Naive thymus-derived CD4-positive, alpha-beta T cell (primary cell): ENCODE measurements around the gene SYNE2. TPM values are rescaled to one million over a fixed set of nuclear protein-coding genes. Genes with fewer than 3 reads are reported as not detected.

ENCODE experiments used
- ATAC-seq: fragments of 150-1000 bp; cut with Tn5 transposase; 2 replicates; pipeline ENCODE4 v1.10.0; 2021; ENCODE audit warnings: mild to moderate bottlenecking, moderate library complexity
- CTCF ChIA-PET: fragments of 350-600 bp; sonication (Branson Sonifier 250); formaldehyde crosslinking; loops from one replicate; lab custom pipeline; 2021; ENCODE audit warnings: antibody characterized with exemption; lab: Charles Lee
- POLR2A ChIA-PET: fragments of 350-600 bp; sonication (Branson Sonifier 250); formaldehyde crosslinking; loops from one replicate; lab custom pipeline; 2021; ENCODE audit warnings: antibody characterized with exemption, inconsistent platforms; lab: Charles Lee
- DNase-seq, 9 donors: peaks; one replicate each; pipeline versions ENCODE4 v3.0.0 to v3.0.0-alpha.2; 2020 to 2022; ENCODE audit warnings: mixed read lengths in 1 of 9
- H3K27ac ChIP-seq: one replicate; pipeline ENCODE4 v1.7.0; 2013; ENCODE audit warnings: mild to moderate bottlenecking, low read depth, low read length, moderate library complexity
- H3K27me3 ChIP-seq, 2 donors: one replicate each; pipeline ENCODE4 v1.7.0; 2013; ENCODE audit warnings: low read length in 2 of 2, mild to moderate bottlenecking in 2 of 2, moderate library complexity in 2 of 2; ENCODE audit not compliant: control insufficient read depth in 2 of 2, insufficient read depth in 2 of 2
- H3K36me3 ChIP-seq, 3 experiments: 1 replicate in 2 of 3; 2 replicates in 1 of 3; pipeline ENCODE4 v1.7.0; 2013; ENCODE audit warnings: low read length in 3 of 3, mild to moderate bottlenecking in 3 of 3, moderate library complexity in 1 of 3; ENCODE audit not compliant: insufficient read depth in 3 of 3, control insufficient read depth in 2 of 3
- H3K4me1 ChIP-seq, 2 donors: one replicate each; pipeline ENCODE4 v1.7.0; 2013; ENCODE audit warnings: low read length in 2 of 2, mild to moderate bottlenecking in 2 of 2, moderate library complexity in 1 of 2; ENCODE audit not compliant: control insufficient read depth in 2 of 2, insufficient read depth in 2 of 2
- H3K4me3 ChIP-seq: 2 replicates; pipeline ENCODE4 v1.7.0; 2013; ENCODE audit warnings: mild to moderate bottlenecking, low read length
- H3K9me3 ChIP-seq, 3 experiments: 1 replicate in 2 of 3; 2 replicates in 1 of 3; pipeline ENCODE4 v1.7.0; 2013; ENCODE audit warnings: low read length in 3 of 3; ENCODE audit not compliant: control insufficient read depth in 2 of 3
- H3K27ac Mint-ChIP-seq, 9 donors: one replicate each; pipeline ENCODE4 v1.8.0; 2020 to 2022; ENCODE audit warnings: mixed read lengths in 9 of 9, mild to moderate bottlenecking in 8 of 9, moderate library complexity in 5 of 9, inconsistent platforms in 2 of 9
- H3K27me3 Mint-ChIP-seq, 5 donors: one replicate each; pipeline ENCODE4 v1.8.0; 2021 to 2022; ENCODE audit warnings: mixed read lengths in 5 of 5, mild to moderate bottlenecking in 1 of 5
- H3K36me3 Mint-ChIP-seq, 5 donors: one replicate each; pipeline ENCODE4 v1.8.0; 2020 to 2022; ENCODE audit warnings: mixed read lengths in 5 of 5, mild to moderate bottlenecking in 3 of 5, inconsistent platforms in 1 of 5
- H3K4me1 Mint-ChIP-seq, 7 donors: one replicate each; pipeline ENCODE4 v1.8.0; 2020 to 2022; ENCODE audit warnings: mixed read lengths in 7 of 7, mild to moderate bottlenecking in 3 of 7, inconsistent platforms in 1 of 7
- H3K4me3 Mint-ChIP-seq, 10 donors: one replicate each; pipeline ENCODE4 v1.8.0; 2020 to 2022; ENCODE audit warnings: mild to moderate bottlenecking in 10 of 10, mixed read lengths in 10 of 10, moderate library complexity in 6 of 10, inconsistent platforms in 2 of 10
- H3K9me3 Mint-ChIP-seq, 11 donors: one replicate each; pipeline ENCODE4 v1.8.0; 2020 to 2022; ENCODE audit warnings: mixed read lengths in 11 of 11, mild to moderate bottlenecking in 4 of 11, inconsistent platforms in 1 of 11, moderate library complexity in 1 of 11
- intact Hi-C, 2 donors: fragments of 100-400 bp; cut with micrococcal nuclease; formaldehyde crosslinking; loops; one replicate each; pipeline ENCODE4 v1.15.1; 2023
- microRNA-seq: library from miRNA; unstranded; fragments of <30 nt; microRNA quantifications from one replicate; pipeline ENCODE4 v1.2.0, GENCODE V29; 2022; ENCODE audit warnings: borderline microRNAs expressed
- polyA plus RNA-seq, 2 donors: library from polyadenylated mRNA; unstranded; fragments of 300-500 nt; fragmentation: Illumina TruSeq; gene quantifications; one replicate each; pipeline ENCODE4 v1.2.3, GENCODE V29; 2021
- total RNA-seq, 6 experiments: library from RNA in 5 of 6; stranded (reverse) in 5 of 6; gene quantifications; 1 replicate in 5 of 6; 2 replicates in 1 of 6; pipeline ENCODE4 v1.2.3 and lab custom pipeline; 2021 to 2026

Gene SYNE2
- total and polyA plus RNA-seq, 7 experiments from 2014 or later: 22.4 to 170 (median 139) TPM

DNA sequence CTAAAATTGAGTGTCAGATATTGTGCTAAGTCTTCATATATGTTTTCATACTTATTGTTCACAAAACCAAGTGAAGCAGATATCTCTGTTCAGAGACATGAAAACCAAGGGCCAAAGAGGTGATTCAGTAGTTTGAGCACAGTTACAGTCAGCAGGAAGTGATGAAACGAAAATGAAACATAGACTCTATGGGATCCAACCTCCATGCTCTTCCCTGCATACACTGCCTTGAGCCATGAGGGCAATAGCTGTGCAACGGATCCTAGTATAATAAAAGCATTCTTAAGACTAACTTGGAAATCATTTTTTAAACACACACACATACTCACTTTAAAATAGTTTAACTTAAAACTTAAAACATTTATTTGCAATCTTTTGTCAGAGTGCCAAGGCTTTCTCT is 413.4 kb downstream of the SYNE2 start:
- H3K36me3 Mint-ChIP-seq: peaks cover 0 to 18% (median 0%) of the 10 kb centered on the region in 5 donors

GRCh38 chr14:64272019-64272418 is 419.2 kb downstream of the SYNE2 start:
- H3K4me1 ChIP-seq: no peaks in the 10 kb centered on the region
- POLR2A ChIA-PET: no interaction called here
- no peaks in the 10 kb centered on the region for H3K36me3 ChIP-seq
- no peaks in the 10 kb centered on the region for H3K9me3 ChIP-seq
- Mint-ChIP-seq H3K9me3 (peaks cover 0 to 12% (median 0%) of the 10 kb centered on the region in 11 donors), H3K27me3 (peaks cover 0 to 19% (median 4%) of the 10 kb centered on the region in 5 donors), H3K4me1 (peaks cover 0 to 13% (median 7%) of the 10 kb centered on the region in 7 donors), H3K27ac (no peak overlapping the region), H3K36me3 (peaks cover 0 to 11% (median 0%) of the 10 kb centered on the region in 5 donors), H3K4me3 (no peak overlapping the region)
- DNase-seq (no peak), ATAC-seq (no peak)
- CTCF ChIA-PET: no interaction called here
- H3K27me3 ChIP-seq: no peaks in the 10 kb centered on the region
- no peak overlapping the region for H3K27ac ChIP-seq
- no peak overlapping the region for H3K4me3 ChIP-seq
- intact Hi-C loops: no loop called here

More for the DNA sequence above, 413.4 kb downstream of the SYNE2 start:
- Mint-ChIP-seq H3K27me3 (no peaks in the 10 kb centered on the region), H3K9me3 (peaks cover 0 to 12% (median 0%) of the 10 kb centered on the region in 11 donors), H3K4me1 (peaks cover 7 to 27% (median 18%) of the 10 kb centered on the region in 7 donors), H3K27ac (peak overlapping the region in 1 of 9 donors; percentile 81), H3K4me3 (peak overlapping the region in 1 of 10 donors; percentile 40)
- Histone ChIP-seq H3K9me3 (no peaks in the 10 kb centered on the region), H3K4me1 (no peaks in the 10 kb centered on the region), H3K27ac (no peak overlapping the region), H3K4me3 (no peak overlapping the region), H3K36me3 (no peaks in the 10 kb centered on the region), H3K27me3 (no peaks in the 10 kb centered on the region)
- ATAC-seq: no peak
- CTCF ChIA-PET: no interaction called here
- POLR2A ChIA-PET: interaction anchor here (0.7 kb wide), 1 partner anchor 269 kb away, joined by 3 read pairs; no protein-coding TSS in a partner anchor
- no peak for DNase-seq
- intact Hi-C loops: no loop called here

Small RNA genes within 50 kb of the gene (microRNA-seq; reads per million reads assigned to microRNA genes)
- gene MIR548H1: not detected

Other genes with a start within 250 kb of the SYNE2 start
- gene WDR89, start 211.1 kb upstream of the SYNE2 start, total RNA-seq: 10 to 100 TPM; 12.6 to 44.1 (median 24.0) TPM
- 10 to 100 TPM; 18.6 to 32.7 TPM for gene WDR89, start 211.1 kb upstream of the SYNE2 start, polyA plus RNA-seq
- 10 to 100 TPM; 15.1 to 17.7 (median 15.7) TPM for gene SGPP1, start 124.9 kb upstream of the SYNE2 start, total RNA-seq
- 10 to 100 TPM; 11.5 to 13.1 TPM for gene SGPP1, start 124.9 kb upstream of the SYNE2 start, polyA plus RNA-seq